ENCODE measurements around the gene ZNF628.
A peak's percentile ranks its signal among the peaks of the same experiment; 100 is the strongest.

ZNF628 gene

DNA sequence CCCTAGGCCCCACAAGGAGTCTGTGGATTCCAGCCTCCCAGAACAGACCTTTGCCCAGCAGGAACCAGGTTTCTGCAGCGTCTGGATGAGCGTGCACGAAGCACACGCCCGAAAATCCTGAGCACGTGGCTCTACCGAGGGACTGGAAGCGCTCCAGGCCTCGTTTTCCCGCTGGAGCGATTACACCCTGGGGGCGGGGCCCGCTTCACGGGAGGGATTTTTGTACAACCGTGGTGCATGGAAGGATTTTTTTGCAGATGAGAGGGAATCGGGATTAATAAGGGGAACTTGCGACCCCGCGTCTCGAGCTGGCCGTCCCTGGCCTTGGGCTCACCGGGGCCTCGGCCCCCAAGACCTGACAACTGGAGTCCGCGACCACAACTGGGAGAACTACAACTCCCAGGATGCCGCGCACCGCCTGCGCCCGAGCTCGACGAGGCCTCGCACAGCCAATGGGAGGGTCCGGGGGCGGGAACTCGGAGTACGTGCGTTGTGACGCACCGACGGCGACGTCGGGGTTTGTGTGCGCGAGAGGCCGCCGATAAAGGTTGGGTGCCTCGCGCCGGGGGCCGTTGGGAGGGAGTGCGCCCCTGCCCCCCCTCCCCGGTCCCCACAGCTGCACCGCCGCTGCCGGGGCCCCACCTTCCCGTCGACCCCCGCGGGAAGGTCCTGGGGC, at the start of gene ZNF628 (continued):
- no peak for TF ChIP-seq ZNF544 (tag by site-specific recombination; IDR thresholded peaks at IDR 0.05)
- TF ChIP-seq ZNF610 (tag by site-specific recombination; IDR thresholded peaks at IDR 0.05; ENCODE audit: borderline replicate concordance) = no peak
- no peak for TF ChIP-seq ZNF274 (IDR thresholded peaks at IDR 0.05; ENCODE audit: low read length)
- TF ChIP-seq ZNF274 (tag by site-specific recombination; IDR thresholded peaks at IDR 0.05; ENCODE audit: borderline replicate concordance) = no peak
- TF ChIP-seq HOXC10 (CRISPR knock-in tag; IDR thresholded peaks at IDR 0.05) = no peak
- TF ChIP-seq, protein P1, sequence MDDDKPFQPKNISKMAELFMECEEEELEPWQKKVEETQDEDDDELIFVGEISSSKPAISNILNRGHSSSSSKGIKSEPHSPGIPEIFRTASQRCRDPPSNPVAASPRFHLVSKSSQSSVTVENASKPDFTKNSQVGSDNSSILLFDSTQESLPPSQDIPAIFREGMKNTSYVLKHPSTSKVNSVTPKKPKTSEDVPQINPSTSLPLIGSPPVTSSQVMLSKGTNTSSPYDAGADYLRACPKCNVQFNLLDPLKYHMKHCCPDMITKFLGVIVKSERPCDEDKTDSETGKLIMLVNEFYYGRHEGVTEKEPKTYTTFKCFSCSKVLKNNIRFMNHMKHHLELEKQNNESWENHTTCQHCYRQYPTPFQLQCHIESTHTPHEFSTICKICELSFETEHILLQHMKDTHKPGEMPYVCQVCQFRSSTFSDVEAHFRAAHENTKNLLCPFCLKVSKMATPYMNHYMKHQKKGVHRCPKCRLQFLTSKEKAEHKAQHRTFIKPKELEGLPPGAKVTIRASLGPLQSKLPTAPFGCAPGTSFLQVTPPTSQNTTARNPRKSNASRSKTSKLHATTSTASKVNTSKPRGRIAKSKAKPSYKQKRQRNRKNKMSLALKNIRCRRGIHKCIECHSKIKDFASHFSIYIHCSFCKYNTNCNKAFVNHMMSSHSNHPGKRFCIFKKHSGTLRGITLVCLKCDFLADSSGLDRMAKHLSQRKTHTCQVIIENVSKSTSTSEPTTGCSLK (tag by site-specific recombination; IDR thresholded peaks at IDR 0.05) = no peak
- TF ChIP-seq, protein P2, sequence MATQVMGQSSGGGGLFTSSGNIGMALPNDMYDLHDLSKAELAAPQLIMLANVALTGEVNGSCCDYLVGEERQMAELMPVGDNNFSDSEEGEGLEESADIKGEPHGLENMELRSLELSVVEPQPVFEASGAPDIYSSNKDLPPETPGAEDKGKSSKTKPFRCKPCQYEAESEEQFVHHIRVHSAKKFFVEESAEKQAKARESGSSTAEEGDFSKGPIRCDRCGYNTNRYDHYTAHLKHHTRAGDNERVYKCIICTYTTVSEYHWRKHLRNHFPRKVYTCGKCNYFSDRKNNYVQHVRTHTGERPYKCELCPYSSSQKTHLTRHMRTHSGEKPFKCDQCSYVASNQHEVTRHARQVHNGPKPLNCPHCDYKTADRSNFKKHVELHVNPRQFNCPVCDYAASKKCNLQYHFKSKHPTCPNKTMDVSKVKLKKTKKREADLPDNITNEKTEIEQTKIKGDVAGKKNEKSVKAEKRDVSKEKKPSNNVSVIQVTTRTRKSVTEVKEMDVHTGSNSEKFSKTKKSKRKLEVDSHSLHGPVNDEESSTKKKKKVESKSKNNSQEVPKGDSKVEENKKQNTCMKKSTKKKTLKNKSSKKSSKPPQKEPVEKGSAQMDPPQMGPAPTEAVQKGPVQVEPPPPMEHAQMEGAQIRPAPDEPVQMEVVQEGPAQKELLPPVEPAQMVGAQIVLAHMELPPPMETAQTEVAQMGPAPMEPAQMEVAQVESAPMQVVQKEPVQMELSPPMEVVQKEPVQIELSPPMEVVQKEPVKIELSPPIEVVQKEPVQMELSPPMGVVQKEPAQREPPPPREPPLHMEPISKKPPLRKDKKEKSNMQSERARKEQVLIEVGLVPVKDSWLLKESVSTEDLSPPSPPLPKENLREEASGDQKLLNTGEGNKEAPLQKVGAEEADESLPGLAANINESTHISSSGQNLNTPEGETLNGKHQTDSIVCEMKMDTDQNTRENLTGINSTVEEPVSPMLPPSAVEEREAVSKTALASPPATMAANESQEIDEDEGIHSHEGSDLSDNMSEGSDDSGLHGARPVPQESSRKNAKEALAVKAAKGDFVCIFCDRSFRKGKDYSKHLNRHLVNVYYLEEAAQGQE (tag by site-specific recombination; IDR thresholded peaks at IDR 0.05) = no peak
- TF ChIP-seq HOXD13 (CRISPR knock-in tag; IDR thresholded peaks at IDR 0.05; ENCODE audit: borderline replicate concordance) = peak; percentile 45; the same call in 1 of the 2 replicates
- TF ChIP-seq ZNF10 (tag by site-specific recombination; IDR thresholded peaks at IDR 0.05) = no peak
- TF ChIP-seq ZNF302 (tag by site-specific recombination; IDR thresholded peaks at IDR 0.05; ENCODE audit: low read depth) = no peak
- TF ChIP-seq ZNF785 (tag by site-specific recombination; IDR thresholded peaks at IDR 0.05) = no peak
- no peak for TF ChIP-seq ZNF350 (tag by site-specific recombination; IDR thresholded peaks at IDR 0.05)
- no peak for TF ChIP-seq ZNF292 (tag by site-specific recombination; IDR thresholded peaks at IDR 0.05; ENCODE audit: borderline replicate concordance, low read depth)
- TF ChIP-seq, protein P3, sequence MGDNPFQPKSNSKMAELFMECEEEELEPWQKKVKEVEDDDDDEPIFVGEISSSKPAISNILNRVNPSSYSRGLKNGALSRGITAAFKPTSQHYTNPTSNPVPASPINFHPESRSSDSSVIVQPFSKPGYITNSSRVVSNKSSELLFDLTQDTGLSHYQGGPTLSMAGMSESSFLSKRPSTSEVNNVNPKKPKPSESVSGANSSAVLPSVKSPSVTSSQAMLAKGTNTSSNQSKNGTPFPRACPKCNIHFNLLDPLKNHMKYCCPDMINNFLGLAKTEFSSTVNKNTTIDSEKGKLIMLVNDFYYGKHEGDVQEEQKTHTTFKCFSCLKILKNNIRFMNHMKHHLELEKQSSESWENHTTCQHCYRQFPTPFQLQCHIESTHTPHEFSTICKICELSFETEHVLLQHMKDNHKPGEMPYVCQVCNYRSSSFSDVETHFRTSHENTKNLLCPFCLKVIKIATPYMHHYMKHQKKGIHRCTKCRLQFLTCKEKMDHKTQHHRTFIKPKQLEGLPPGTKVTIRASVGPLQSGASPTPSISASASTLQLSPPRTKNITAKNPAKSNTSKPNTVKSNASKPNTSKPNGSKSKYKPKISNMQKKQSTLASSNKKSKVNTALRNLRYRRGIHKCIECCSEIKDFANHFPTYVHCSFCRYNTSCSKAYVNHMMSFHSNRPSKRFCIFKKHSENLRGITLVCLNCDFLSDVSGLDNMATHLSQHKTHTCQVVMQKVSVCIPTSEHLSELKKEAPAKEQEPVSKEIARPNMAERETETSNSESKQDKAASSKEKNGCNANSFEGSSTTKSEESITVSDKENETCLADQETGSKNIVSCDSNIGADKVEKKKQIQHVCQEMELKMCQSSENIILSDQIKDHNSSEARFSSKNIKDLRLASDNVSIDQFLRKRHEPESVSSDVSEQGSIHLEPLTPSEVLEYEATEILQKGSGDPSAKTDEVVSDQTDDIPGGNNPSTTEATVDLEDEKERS (tag by site-specific recombination; IDR thresholded peaks at IDR 0.05) = no peak
- TF ChIP-seq, protein P4, sequence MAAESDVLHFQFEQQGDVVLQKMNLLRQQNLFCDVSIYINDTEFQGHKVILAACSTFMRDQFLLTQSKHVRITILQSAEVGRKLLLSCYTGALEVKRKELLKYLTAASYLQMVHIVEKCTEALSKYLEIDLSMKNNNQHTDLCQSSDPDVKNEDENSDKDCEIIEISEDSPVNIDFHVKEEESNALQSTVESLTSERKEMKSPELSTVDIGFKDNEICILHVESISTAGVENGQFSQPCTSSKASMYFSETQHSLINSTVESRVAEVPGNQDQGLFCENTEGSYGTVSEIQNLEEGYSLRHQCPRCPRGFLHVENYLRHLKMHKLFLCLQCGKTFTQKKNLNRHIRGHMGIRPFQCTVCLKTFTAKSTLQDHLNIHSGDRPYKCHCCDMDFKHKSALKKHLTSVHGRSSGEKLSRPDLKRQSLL (tag by site-specific recombination; IDR thresholded peaks at IDR 0.05) = peak; percentile 51; the same call in 1 of the 2 replicates
- TF ChIP-seq ZNF664 (tag by site-specific recombination; IDR thresholded peaks at IDR 0.05) = 0 out of 2 replicates have a peak, but pooled peaks have one; percentile 36
- no peak for TF ChIP-seq ZNF596 (tag by site-specific recombination; IDR thresholded peaks at IDR 0.05)
- no peak for TF ChIP-seq ZNF837 (tag by site-specific recombination; IDR thresholded peaks at IDR 0.05)
- TF ChIP-seq, protein P5, sequence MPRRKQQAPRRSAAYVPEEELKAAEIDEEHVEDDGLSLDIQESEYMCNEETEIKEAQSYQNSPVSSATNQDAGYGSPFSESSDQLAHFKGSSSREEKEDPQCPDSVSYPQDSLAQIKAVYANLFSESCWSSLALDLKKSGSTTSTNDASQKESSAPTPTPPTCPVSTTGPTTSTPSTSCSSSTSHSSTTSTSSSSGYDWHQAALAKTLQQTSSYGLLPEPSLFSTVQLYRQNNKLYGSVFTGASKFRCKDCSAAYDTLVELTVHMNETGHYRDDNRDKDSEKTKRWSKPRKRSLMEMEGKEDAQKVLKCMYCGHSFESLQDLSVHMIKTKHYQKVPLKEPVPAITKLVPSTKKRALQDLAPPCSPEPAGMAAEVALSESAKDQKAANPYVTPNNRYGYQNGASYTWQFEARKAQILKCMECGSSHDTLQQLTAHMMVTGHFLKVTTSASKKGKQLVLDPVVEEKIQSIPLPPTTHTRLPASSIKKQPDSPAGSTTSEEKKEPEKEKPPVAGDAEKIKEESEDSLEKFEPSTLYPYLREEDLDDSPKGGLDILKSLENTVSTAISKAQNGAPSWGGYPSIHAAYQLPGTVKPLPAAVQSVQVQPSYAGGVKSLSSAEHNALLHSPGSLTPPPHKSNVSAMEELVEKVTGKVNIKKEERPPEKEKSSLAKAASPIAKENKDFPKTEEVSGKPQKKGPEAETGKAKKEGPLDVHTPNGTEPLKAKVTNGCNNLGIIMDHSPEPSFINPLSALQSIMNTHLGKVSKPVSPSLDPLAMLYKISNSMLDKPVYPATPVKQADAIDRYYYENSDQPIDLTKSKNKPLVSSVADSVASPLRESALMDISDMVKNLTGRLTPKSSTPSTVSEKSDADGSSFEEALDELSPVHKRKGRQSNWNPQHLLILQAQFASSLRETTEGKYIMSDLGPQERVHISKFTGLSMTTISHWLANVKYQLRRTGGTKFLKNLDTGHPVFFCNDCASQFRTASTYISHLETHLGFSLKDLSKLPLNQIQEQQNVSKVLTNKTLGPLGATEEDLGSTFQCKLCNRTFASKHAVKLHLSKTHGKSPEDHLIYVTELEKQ (tag by site-specific recombination; IDR thresholded peaks at IDR 0.05; ENCODE audit: borderline replicate concordance) = no peak
- no peak for TF ChIP-seq ZNF621 (tag by site-specific recombination; IDR thresholded peaks at IDR 0.05)
- TF ChIP-seq ZNF211 (tag by site-specific recombination; IDR thresholded peaks at IDR 0.05; ENCODE audit: low read depth) = 0 out of 2 replicates have a peak, but pooled peaks have one; percentile 5
- TF ChIP-seq ZNF571 (tag by site-specific recombination; IDR thresholded peaks at IDR 0.05) = no peak
- TF ChIP-seq, protein P6, sequence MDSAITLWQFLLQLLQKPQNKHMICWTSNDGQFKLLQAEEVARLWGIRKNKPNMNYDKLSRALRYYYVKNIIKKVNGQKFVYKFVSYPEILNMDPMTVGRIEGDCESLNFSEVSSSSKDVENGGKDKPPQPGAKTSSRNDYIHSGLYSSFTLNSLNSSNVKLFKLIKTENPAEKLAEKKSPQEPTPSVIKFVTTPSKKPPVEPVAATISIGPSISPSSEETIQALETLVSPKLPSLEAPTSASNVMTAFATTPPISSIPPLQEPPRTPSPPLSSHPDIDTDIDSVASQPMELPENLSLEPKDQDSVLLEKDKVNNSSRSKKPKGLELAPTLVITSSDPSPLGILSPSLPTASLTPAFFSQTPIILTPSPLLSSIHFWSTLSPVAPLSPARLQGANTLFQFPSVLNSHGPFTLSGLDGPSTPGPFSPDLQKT (IDR thresholded peaks at IDR 0.05; ENCODE audit: borderline replicate concordance, low read depth, low read length) = no peak
- peak; percentile 70 for TF ChIP-seq ZNF629 (tag by site-specific recombination; IDR thresholded peaks at IDR 0.05)
- peak; percentile 92; the same call in 1 of the 2 replicates for TF ChIP-seq KLF8 (tag by site-specific recombination; IDR thresholded peaks at IDR 0.05)

Measured in HEK293 (cell line).